Kidney (tissue), 14 donors: ENCODE measurements around the gene CLCN3. TPM values are rescaled to one million over a fixed set of nuclear protein-coding genes. Genes with fewer than 3 reads are reported as not detected.

Experiments
- DNase-seq, 5 donors: peaks; one replicate each; pipeline ENCODE4 v3.0.0-alpha.2; 2013 to 2020
- FAIRE-seq: peaks from 2 replicates; lab custom pipeline; 2012; peaks lifted over from hg19 to GRCh38; lab: Jason Lieb, UNC
- H3K27ac ChIP-seq, 2 donors: one replicate each; pipeline ENCODE4 v1.7.0; 2013; ENCODE audit warnings: low read depth in 2 of 2, low read length in 2 of 2, inconsistent platforms in 1 of 2
- H3K27me3 ChIP-seq: one replicate; pipeline ENCODE4 v1.7.1; 2013; ENCODE audit warnings: low read length, inconsistent platforms; ENCODE audit not compliant: control insufficient read depth, insufficient read depth
- H3K36me3 ChIP-seq, 3 donors: one replicate each; pipeline versions ENCODE4 v1.7.0 to v1.7.1; 2013; ENCODE audit warnings: low read length in 3 of 3, control low read depth in 1 of 3, inconsistent platforms in 1 of 3; ENCODE audit not compliant: insufficient read depth in 3 of 3, control insufficient read depth in 2 of 3
- H3K4me1 ChIP-seq, 3 donors: one replicate each; pipeline versions ENCODE4 v1.7.0 to v1.7.1; 2013; ENCODE audit warnings: low read length in 3 of 3, inconsistent platforms in 1 of 3, low read depth in 1 of 3; ENCODE audit not compliant: control insufficient read depth in 2 of 3, insufficient read depth in 2 of 3
- H3K4me3 ChIP-seq, 3 donors: one replicate each; pipeline versions ENCODE4 v1.7.0 to v1.8.1; 2013; ENCODE audit warnings: low read length in 3 of 3, control low read depth in 1 of 3, inconsistent platforms in 1 of 3
- H3K9ac ChIP-seq, 3 donors: one replicate each; pipeline versions ENCODE4 v1.7.0 to v1.7.1; 2013; ENCODE audit warnings: low read length in 3 of 3, control low read depth in 1 of 3, inconsistent platforms in 1 of 3
- H3K9me3 ChIP-seq, 3 donors: one replicate each; pipeline versions ENCODE4 v1.7.0 to v1.7.1; 2013; ENCODE audit warnings: low read length in 3 of 3, control low read depth in 1 of 3, inconsistent platforms in 1 of 3; ENCODE audit not compliant: control insufficient read depth in 2 of 3, insufficient read depth in 1 of 3
- intact Hi-C: fragments of 100-400 bp; cut with DNase I; formaldehyde crosslinking; loops from one replicate; pipeline ENCODE4 v1.11.1; 2022
- polyA plus RNA-seq: library from polyadenylated mRNA; stranded (reverse); fragments of 350-450 nt; fragmentation: Illumina TruSeq; extraction: RNeasy Lipid Tissue Mini Kit (QIAGEN cat#74804); gene quantifications from one replicate; pipeline ENCODE4 v1.2.3, GENCODE V29; 2014; ENCODE audit warnings: low read depth, low replicate concordance; ENCODE audit not compliant: insufficient read depth
- total RNA-seq: library from RNA; stranded (reverse); fragmentation: NEBNext Ultra II Directional; extraction: Animal tissue kit (Norgen Biotek cat#: 25700); gene quantifications from one replicate; pipeline ENCODE4 v1.2.1, GENCODE V29; 2021
- TF ChIP-seq, protein P1 (sequence below): IDR thresholded peaks from 3 replicates; pipeline ENCODE4 v1.5.1; 2012; ENCODE audit warnings: mild to moderate bottlenecking, moderate library complexity, borderline replicate concordance; ENCODE audit not compliant: insufficient read depth; ENCODE audit errors: extremely low read depth
- donor health status: control.
- donor health status: control.
- donor health status: control.
- donor health status: control.
- donor health status: control.
- donor health status: DM: yes; HTN: yes; CAD: no.
- donor health status: Normal renal cell carcinoma (clear cell type).

Gene CLCN3
- total and polyA plus RNA-seq, 2 donors from 2014 or later: 16.6 to 70.2 TPM

DNA sequence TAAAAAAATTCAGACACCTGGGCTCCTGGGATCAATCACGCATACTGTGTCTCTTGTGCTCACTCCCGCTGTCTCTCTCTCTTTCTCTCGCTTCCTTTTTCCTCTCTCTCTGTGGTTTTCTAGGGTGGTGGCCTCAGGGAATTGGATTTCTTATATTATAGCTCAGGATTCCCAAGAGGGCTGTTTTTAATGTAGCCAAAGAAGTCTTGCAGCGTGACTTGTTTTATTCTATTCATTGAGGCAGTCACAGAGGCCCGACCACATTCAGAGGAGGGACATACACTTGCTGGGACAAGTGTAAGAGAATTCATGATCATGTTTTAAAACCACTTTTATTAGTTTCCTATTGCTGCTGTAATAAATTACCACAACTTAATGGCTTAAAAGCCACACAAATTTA is 78.0 kb downstream of the CLCN3 start:
- Histone ChIP-seq H3K27ac (no peak overlapping the region), H3K27me3 (no peaks in the 10 kb centered on the region), H3K4me1 (no peaks in the 10 kb centered on the region), H3K9ac (no peak overlapping the region), H3K36me3 (peaks cover 5 to 23% (median 8%) of the 10 kb centered on the region in 3 donors), H3K9me3 (no peaks in the 10 kb centered on the region), H3K4me3 (no peak overlapping the region)
- TF ChIP-seq, protein P1, sequence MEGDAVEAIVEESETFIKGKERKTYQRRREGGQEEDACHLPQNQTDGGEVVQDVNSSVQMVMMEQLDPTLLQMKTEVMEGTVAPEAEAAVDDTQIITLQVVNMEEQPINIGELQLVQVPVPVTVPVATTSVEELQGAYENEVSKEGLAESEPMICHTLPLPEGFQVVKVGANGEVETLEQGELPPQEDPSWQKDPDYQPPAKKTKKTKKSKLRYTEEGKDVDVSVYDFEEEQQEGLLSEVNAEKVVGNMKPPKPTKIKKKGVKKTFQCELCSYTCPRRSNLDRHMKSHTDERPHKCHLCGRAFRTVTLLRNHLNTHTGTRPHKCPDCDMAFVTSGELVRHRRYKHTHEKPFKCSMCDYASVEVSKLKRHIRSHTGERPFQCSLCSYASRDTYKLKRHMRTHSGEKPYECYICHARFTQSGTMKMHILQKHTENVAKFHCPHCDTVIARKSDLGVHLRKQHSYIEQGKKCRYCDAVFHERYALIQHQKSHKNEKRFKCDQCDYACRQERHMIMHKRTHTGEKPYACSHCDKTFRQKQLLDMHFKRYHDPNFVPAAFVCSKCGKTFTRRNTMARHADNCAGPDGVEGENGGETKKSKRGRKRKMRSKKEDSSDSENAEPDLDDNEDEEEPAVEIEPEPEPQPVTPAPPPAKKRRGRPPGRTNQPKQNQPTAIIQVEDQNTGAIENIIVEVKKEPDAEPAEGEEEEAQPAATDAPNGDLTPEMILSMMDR: no peak
- intact Hi-C loops: no loop called here
- FAIRE-seq: no peak
- no peak for DNase-seq

DNA sequence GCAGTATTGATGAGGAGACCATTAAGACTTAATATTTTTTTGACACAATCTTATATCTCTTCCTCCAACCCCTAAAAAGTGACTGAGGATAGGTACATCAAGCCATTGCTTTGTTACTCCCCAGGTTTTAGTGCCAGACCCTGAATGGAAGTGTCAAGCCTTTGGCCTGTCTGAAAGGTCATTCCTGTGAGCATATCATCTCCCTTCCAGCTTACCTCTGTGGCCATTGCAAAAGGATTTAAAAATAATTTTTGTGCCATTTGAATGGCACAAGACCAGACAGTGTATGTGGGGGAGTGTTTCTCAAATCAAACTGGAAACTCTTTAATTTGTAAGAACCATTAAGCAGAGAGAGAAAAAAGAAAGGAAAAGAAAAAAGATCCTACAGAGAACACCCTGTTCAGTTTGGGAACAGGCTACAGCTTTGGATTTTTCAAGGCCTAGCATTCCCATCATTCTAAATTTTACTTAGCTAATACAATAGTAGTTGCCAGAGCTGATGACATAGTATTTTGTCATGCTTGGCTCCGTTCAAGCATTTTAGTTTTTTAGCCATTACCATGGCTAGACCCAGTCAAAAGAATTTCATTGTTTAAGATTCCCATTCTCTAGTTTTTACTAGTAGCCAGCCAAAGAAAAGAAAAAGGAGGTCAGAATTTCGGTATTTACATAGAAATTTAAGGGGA is 87.7 kb downstream of the CLCN3 start:
- no peak overlapping the region for H3K9ac ChIP-seq
- FAIRE-seq (no peak), DNase-seq (no peak)
- H3K27me3 ChIP-seq: no peaks in the 10 kb centered on the region
- TF ChIP-seq, protein P1: no peak
- intact Hi-C loops: no loop called here
- H3K27ac ChIP-seq: no peak overlapping the region
- H3K4me1 ChIP-seq: no peaks in the 10 kb centered on the region
- H3K4me3 ChIP-seq: no peak overlapping the region
- no peaks in the 10 kb centered on the region for H3K9me3 ChIP-seq
- peaks cover 0 to 7% (median 5%) of the 10 kb centered on the region in 3 donors for H3K36me3 ChIP-seq

DNA sequence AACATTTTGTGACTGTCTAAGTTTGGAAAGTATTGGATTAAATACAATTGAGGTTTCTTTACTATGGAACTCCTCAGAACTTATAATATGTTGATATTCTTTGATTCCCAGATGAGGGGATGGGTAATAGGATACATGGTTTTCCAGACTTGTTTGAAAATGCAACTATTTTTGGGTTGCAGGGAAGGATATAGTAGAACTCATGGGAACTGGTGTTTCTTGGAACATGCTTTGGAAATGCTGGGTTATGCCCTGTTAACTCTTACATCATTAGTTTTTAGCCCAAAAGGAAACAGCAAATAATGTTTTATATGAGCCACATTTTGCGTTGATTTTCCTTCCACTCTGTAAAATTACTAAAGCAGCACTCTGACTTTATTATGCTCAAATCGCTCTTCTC is 95.4 kb downstream of the CLCN3 start:
- intact Hi-C loops: no loop called here
- no peak overlapping the region for H3K9ac ChIP-seq
- FAIRE-seq (no peak), DNase-seq (no peak)
- H3K36me3 ChIP-seq: peaks cover 0 to 3% (median 0%) of the 10 kb centered on the region in 3 donors
- TF ChIP-seq, protein P1: no peak
- no peak overlapping the region for H3K27ac ChIP-seq
- no peaks in the 10 kb centered on the region for H3K27me3 ChIP-seq
- H3K4me1 ChIP-seq: no peaks in the 10 kb centered on the region
- H3K4me3 ChIP-seq: no peak overlapping the region
- no peaks in the 10 kb centered on the region for H3K9me3 ChIP-seq
